HG03520 (cell line): ENCODE data around the gene ARHGDIB.

Experiments
- ATAC-seq: cut with Tn5 transposase; IDR thresholded peaks from one replicate; pipeline ENCODE4 v1.9.1; 2021; ENCODE audit warnings: mild to moderate bottlenecking, moderate library complexity; ENCODE audit not compliant: unreplicated experiment

ARHGDIB gene

DNA sequence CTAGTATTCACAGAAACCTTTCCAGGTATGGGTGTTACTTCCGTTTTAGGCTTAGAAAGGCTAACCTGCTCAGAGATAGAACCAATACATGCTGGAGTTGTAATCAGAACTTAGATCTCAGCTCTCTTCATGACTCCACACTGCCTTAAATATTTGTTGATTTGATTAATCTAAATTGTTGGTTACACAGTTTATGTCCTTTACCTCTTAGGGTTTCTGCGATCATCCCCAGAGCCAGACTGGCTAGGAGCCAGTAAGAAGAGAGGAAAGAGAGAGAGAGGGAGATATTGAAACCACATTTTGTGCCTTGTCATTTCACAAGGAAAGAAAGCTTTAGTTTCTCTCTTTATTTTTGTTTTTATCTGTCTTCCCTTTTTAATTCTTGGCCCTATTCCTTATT is 58.9 kb downstream of the ARHGDIB start:
- no peak for ATAC-seq

DNA sequence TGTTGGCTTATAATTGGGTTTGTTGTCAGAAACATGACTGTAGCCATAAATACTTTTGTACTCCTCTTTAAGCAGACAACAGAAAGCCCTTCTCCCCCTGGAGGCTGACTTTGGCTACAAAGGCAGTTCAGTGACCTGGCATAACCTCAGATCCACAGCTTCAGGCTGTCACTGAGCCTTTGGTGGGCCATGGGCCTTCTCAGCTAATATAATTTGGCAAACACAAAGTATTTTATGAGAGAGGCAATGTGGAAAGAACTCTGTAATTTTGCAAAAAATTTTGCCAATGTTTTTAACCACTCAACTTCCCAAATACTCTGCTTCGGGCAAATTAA is 60.2 kb downstream of the ARHGDIB start:
- no peak for ATAC-seq

DNA sequence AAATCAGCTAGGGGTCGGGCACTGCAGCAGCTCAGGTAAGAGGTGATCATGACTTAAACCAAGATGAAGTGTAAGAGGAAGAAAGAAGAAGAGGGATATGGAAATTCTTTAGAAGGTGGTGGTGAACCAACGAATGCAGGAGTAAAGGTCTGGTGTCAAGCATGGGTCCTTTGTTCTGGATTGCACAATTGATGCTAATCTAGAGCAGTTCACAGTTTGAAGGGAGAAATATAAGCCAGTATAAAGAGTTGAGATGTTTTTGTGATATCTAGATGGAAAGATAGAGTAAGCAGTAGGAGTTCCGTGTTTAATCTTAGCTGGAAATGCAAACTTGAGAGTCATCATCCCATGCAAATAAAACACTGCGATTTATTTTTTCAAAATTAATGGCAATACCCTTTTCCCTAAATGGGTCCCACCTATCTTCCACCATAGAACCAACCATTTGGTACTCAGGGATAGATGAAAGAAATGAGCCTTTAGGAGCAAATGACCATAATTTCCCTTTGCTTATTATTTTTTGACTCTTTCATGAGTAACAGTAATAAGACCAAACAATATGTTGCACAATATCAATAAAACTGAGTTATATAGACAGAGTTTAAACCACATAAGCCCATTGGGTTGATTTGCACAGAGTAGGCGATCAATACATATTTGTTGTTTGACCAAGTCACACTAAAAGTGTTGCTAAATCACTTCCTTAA is 60.7 kb downstream of the ARHGDIB start:
- ATAC-seq: no peak

DNA sequence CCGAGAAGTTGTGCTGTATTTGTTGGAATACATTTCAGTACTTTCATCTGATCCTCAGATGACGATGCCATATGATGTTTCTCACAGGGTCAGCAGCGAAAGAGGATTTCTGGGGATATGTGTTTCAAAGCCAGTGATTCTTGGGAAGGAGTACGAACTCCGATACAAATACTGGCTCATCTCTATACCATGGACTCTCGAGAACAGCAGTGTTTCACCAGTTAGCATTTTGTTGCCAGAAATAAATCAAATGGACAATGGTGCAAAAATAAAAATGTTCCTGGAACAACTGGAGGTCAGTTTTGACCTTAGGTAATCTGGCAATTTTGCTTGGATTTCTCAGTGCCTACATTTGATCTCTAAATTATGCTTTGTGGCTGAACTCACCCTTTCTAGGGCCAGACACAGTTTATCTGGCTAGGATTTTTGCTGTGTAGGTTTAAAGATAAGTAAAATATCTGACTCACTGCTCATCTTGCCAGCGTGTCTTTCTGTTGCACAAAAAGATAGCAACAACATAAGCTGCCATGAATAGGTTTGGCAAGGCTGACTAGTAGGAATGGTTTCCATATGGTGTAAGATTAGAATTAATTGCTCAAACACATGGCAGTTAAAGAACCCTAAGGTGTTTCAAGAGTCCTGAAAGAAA is 64.8 kb downstream of the ARHGDIB start:
- ATAC-seq: no peak

DNA sequence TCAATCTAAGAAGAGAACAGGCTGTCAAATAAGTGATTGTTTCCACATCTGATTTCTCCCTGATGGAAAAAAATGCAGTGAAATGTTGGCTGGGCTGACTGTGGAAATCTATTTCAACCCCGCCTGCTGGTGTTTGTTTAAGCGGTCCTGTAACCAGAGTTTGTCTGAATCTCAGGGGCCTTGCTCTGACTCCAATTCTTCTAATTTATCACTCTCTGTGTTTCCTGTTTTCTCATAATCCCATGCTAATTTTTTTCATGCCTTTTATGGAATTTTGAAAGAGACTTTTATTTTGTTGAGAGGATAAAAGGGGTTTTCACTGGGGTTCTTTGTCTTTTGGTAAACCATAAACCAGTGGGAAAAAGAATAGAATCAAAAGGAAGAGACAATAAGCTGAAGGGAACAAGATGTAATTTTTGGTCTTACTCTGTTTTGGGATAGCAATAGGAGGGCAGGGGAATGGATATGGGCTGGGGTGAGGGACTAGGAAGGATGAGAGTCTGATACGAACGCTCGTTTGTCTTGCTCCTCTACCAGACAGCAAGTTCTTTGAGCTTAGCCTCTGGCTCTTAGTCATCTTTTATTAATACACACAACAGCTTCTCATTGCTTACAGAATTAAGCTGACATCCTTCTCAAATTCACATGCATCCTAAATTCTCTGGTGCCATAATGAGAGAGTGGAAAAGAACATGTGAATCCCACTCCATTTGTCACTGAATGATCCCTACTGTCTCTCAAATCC is 67.7 kb downstream of the ARHGDIB start:
- ATAC-seq: no peak

DNA sequence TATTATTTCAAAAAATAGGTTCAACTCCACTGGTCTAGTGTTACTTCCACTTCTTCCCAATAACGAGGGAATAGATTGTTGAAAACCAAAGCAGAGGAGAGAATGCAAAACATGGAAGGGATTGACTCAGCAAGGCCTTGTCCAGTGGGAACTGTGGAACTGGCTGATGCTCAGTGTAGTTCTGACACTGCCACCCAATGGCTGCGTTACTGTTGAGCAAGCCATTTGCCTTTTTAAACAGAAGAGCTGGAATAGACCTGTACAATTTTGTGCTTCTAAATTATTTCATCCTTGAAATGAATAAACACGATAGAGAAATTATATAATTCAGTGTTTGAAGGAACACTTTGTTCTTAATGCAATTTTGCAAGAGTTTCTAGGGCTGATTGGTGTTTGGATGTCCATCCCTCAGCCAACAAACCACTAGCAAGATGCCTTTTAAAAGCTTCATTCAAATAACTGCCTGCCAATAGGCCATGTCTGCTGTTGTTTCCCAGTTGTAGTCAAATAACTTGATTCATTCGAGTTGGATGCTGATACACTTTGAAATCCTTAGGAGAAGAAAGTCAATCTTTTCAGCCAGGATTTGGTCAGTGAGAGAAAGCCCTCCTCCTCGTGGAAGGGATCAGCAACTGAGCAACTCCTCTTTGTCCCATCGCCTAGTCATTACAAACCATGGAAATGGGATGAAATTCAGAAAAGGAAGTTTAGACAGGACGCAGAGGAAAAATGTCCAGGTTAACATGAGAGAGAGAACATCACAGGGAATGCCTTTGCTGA is 68.5 kb downstream of the ARHGDIB start:
- ATAC-seq: no peak
